DND-41 (cell line): Measurements from ENCODE around the gene KRAS.

Source experiments
- ATAC-seq: fragments of 200-7000 bp; cut with Tn5 transposase; 3 replicates; pipeline ENCODE4 v1.9.1; 2021; ENCODE audit warnings: low read depth; ENCODE audit not compliant: insufficient read depth
- DNase-seq: peaks from one replicate; pipeline ENCODE4 v3.0.0-alpha.2; 2020
- H2AFZ ChIP-seq: 2 replicates; pipeline ENCODE4 v1.6.0; 2012; ENCODE audit warnings: low read depth, low read length
- H3K27ac ChIP-seq: 2 replicates; pipeline ENCODE4 v1.5.1; 2012; ENCODE audit warnings: low read length, inconsistent platforms
- H3K27me3 ChIP-seq: fragments of 200-600 bp; sonication (generic); 2 replicates; pipeline ENCODE4 v1.6.0; 2012; ENCODE audit warnings: low read length, mild to moderate bottlenecking, inconsistent platforms; ENCODE audit not compliant: insufficient read depth, poor library complexity
- H3K36me3 ChIP-seq: 2 replicates; pipeline ENCODE4 v1.5.1; 2012; ENCODE audit warnings: low read length, inconsistent platforms; ENCODE audit not compliant: insufficient read depth
- H3K4me1 ChIP-seq: 2 replicates; pipeline ENCODE4 v1.5.1; 2012; ENCODE audit warnings: mild to moderate bottlenecking, low read length; ENCODE audit not compliant: insufficient read depth
- H3K4me2 ChIP-seq: 2 replicates; pipeline ENCODE4 v1.6.0; 2012; ENCODE audit warnings: mild to moderate bottlenecking, moderate library complexity, low read length, inconsistent platforms; ENCODE audit not compliant: insufficient read depth
- H3K4me3 ChIP-seq, 2 experiments: fragments of 200-600 bp in 1 of 2; shearing (Covaris generic) in 1 of 2; 2 replicates each; pipeline ENCODE4 v1.5.1; 2012 to 2016; ENCODE audit warnings: inconsistent platforms in 2 of 2, low read length in 2 of 2, mild to moderate bottlenecking in 2 of 2, low read depth in 1 of 2, moderate library complexity in 1 of 2
- H3K79me2 ChIP-seq: 2 replicates; pipeline ENCODE4 v1.6.0; 2012; ENCODE audit warnings: low read length, inconsistent platforms; ENCODE audit not compliant: insufficient read depth
- H3K9ac ChIP-seq: 2 replicates; pipeline ENCODE4 v1.6.0; 2012; ENCODE audit warnings: low read depth, mild to moderate bottlenecking, inconsistent platforms, low read length, moderate library complexity
- H3K9me3 ChIP-seq: 2 replicates; pipeline ENCODE4 v1.5.1; 2012; ENCODE audit warnings: low read length, moderate library complexity, mild to moderate bottlenecking, inconsistent platforms; ENCODE audit not compliant: insufficient read depth, severe bottlenecking
- H4K20me1 ChIP-seq: 2 replicates; pipeline ENCODE4 v1.6.0; 2012; ENCODE audit warnings: low read length; ENCODE audit not compliant: insufficient read depth
- CTCF ChIP-seq: IDR thresholded peaks from 2 replicates; pipeline ENCODE4 v1.5.1; 2012; ENCODE audit warnings: borderline replicate concordance, low read length, moderate library complexity, mild to moderate bottlenecking; ENCODE audit not compliant: poor library complexity, severe bottlenecking; ENCODE audit errors: extremely low read depth
- EZH2 ChIP-seq: IDR thresholded peaks from 3 replicates; pipeline ENCODE4 v1.6.1; 2012; ENCODE audit warnings: borderline replicate concordance, low read depth, mild to moderate bottlenecking, moderate library complexity, low read length, inconsistent platforms; ENCODE audit not compliant: severe bottlenecking

Gene KRAS

GRCh38 chr12:25248137-25248536, 2.6 kb downstream of the KRAS start:
- no peak for DNase-seq
- Histone ChIP-seq H3K4me2 (0 out of 2 replicates have a peak overlapping the region, but pooled peaks have one; percentile 94), H3K27me3 (peaks cover 11% of the 10 kb centered on the region), H3K9ac (no peak overlapping the region), H3K9me3 (no peaks in the 10 kb centered on the region), H3K36me3 (peaks cover 7% of the 10 kb centered on the region), H4K20me1 (peaks cover 14% of the 10 kb centered on the region), H3K4me1 (peaks cover 36% of the 10 kb centered on the region), H3K27ac (no peak overlapping the region), H3K4me3 (no peak overlapping the region), H2AFZ (no peak overlapping the region), H3K79me2 (peaks cover 47% of the 10 kb centered on the region)
- TF ChIP-seq CTCF (no peak), EZH2 (no peak)
- ATAC-seq = no peak

- H3K27ac ChIP-seq = no peak overlapping the region
- no peaks in the 10 kb centered on the region for H3K27me3 ChIP-seq
- H3K4me2 ChIP-seq = no peak overlapping the region
- H3K4me3 ChIP-seq = no peak overlapping the region
- H3K79me2 ChIP-seq = peaks cover 55% of the 10 kb centered on the region
- peaks cover 17% of the 10 kb centered on the region for H4K20me1 ChIP-seq
- no peak overlapping the region for H3K9ac ChIP-seq
- no peak for ATAC-seq
- TF ChIP-seq CTCF (no peak), EZH2 (no peak)
- H2AFZ ChIP-seq = no peak overlapping the region
- H3K36me3 ChIP-seq = peaks cover 10% of the 10 kb centered on the region
- no peaks in the 10 kb centered on the region for H3K9me3 ChIP-seq
- peaks cover 31% of the 10 kb centered on the region for H3K4me1 ChIP-seq
- DNase-seq = no peak
These were observed 5.2 kb downstream of the KRAS start for GRCh38 chr12:25245491-25245890.

GRCh38 chr12:25243680-25243990, 7.1 kb downstream of the KRAS start:
- no peak for TF ChIP-seq EZH2
- TF ChIP-seq CTCF = no peak
- H3K36me3 ChIP-seq = peaks cover 19% of the 10 kb centered on the region; the same call in 1 of the 2 replicates
- no peak for DNase-seq
- H4K20me1 ChIP-seq = peaks cover 10% of the 10 kb centered on the region
- no peaks in the 10 kb centered on the region for H3K27me3 ChIP-seq
- H3K9me3 ChIP-seq = no peaks in the 10 kb centered on the region
- H2AFZ ChIP-seq = no peak overlapping the region
- no peak overlapping the region for H3K4me2 ChIP-seq
- no peak overlapping the region for H3K9ac ChIP-seq
- ATAC-seq = no peak
- H3K4me3 ChIP-seq = no peak overlapping the region
- peaks cover 17% of the 10 kb centered on the region; the same call in 1 of the 2 replicates for H3K4me1 ChIP-seq
- H3K79me2 ChIP-seq = peaks cover 49% of the 10 kb centered on the region
- H3K27ac ChIP-seq = no peak overlapping the region
